RWPE2 (cell line): Measurements from ENCODE around the gene C17orf114.

Experiments used
- ATAC-seq: fragments of 200-7000 bp; cut with Tn5 transposase; 3 replicates; pipeline ENCODE4 v1.9.1; 2021; ENCODE audit warnings: low read depth
- DNase-seq: peaks from one replicate; pipeline ENCODE4 v3.0.0-alpha.2; 2020; ENCODE audit warnings: low spot score
- H3K27ac ChIP-seq: fragments of 450-650 bp; 2 replicates; pipeline ENCODE4 v1.5.1; 2017; ENCODE audit warnings: mild to moderate bottlenecking; ENCODE audit not compliant: poor library complexity, severe bottlenecking
- H3K27me3 ChIP-seq: fragments of 250-450 bp; sonication (Bioruptor Pico); 2 replicates; pipeline ENCODE4 v1.5.1; 2021; ENCODE audit warnings: mild to moderate bottlenecking, moderate library complexity; ENCODE audit not compliant: insufficient read depth, poor library complexity, severe bottlenecking
- H3K36me3 ChIP-seq: fragments of 250-450 bp; sonication (Bioruptor Pico); 2 replicates; pipeline ENCODE4 v1.5.1; 2020; ENCODE audit warnings: low read depth, mild to moderate bottlenecking, moderate library complexity
- H3K4me1 ChIP-seq: fragments of 250-450 bp; sonication (Bioruptor Pico); 2 replicates; pipeline ENCODE4 v1.5.1; 2021; ENCODE audit warnings: mild to moderate bottlenecking, moderate library complexity; ENCODE audit not compliant: insufficient read depth, poor library complexity, severe bottlenecking
- H3K4me3 ChIP-seq: fragments of 250-450 bp; sonication (Bioruptor Pico); 2 replicates; pipeline ENCODE4 v1.5.1; 2021; ENCODE audit warnings: mild to moderate bottlenecking, moderate library complexity; ENCODE audit not compliant: severe bottlenecking
- H3K9me3 ChIP-seq: fragments of 250-450 bp; sonication (Bioruptor Pico); 2 replicates; pipeline ENCODE4 v1.5.1; 2021; ENCODE audit warnings: mild to moderate bottlenecking, moderate library complexity; ENCODE audit not compliant: severe bottlenecking
- TF ChIP-seq, protein P1 (sequence below): fragments of 450-650 bp; IDR thresholded peaks from one replicate; pipeline ENCODE4 v1.5.1; 2017; ENCODE audit warnings: mild to moderate bottlenecking, moderate library complexity; ENCODE audit not compliant: poor library complexity, severe bottlenecking

The C17orf114 gene

GRCh38 chr17:4785311-4786105, 16.6 kb downstream of the C17orf114 start:
- ATAC-seq: no peak
- H3K27me3 ChIP-seq: no peaks in the 10 kb centered on the region
- H3K27ac ChIP-seq: no peak overlapping the region
- no peak overlapping the region for H3K4me3 ChIP-seq
- no peak for DNase-seq
- H3K36me3 ChIP-seq: no peaks in the 10 kb centered on the region
- peaks cover 7% of the 10 kb centered on the region for H3K4me1 ChIP-seq
- TF ChIP-seq, protein P1, sequence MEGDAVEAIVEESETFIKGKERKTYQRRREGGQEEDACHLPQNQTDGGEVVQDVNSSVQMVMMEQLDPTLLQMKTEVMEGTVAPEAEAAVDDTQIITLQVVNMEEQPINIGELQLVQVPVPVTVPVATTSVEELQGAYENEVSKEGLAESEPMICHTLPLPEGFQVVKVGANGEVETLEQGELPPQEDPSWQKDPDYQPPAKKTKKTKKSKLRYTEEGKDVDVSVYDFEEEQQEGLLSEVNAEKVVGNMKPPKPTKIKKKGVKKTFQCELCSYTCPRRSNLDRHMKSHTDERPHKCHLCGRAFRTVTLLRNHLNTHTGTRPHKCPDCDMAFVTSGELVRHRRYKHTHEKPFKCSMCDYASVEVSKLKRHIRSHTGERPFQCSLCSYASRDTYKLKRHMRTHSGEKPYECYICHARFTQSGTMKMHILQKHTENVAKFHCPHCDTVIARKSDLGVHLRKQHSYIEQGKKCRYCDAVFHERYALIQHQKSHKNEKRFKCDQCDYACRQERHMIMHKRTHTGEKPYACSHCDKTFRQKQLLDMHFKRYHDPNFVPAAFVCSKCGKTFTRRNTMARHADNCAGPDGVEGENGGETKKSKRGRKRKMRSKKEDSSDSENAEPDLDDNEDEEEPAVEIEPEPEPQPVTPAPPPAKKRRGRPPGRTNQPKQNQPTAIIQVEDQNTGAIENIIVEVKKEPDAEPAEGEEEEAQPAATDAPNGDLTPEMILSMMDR: no peak
- no peaks in the 10 kb centered on the region for H3K9me3 ChIP-seq

- TF ChIP-seq, protein P1: no peak
- H3K27ac ChIP-seq: no peak overlapping the region
- DNase-seq: no peak
- H3K4me3 ChIP-seq: no peak overlapping the region
- H3K36me3 ChIP-seq: no peaks in the 10 kb centered on the region
- peaks cover 2% of the 10 kb centered on the region for H3K4me1 ChIP-seq
- ATAC-seq: no peak
- no peaks in the 10 kb centered on the region for H3K9me3 ChIP-seq
- H3K27me3 ChIP-seq: no peaks in the 10 kb centered on the region
Observed at GRCh38 chr17:4782652-4783051, 19.5 kb downstream of the C17orf114 start.

- H3K4me1 ChIP-seq: no peaks in the 10 kb centered on the region
- TF ChIP-seq, protein P1: no peak
- ATAC-seq (no peak), DNase-seq (no peak)
- no peak overlapping the region for H3K27ac ChIP-seq
- H3K27me3 ChIP-seq: no peaks in the 10 kb centered on the region
- H3K4me3 ChIP-seq: no peak overlapping the region
- no peaks in the 10 kb centered on the region for H3K9me3 ChIP-seq
- H3K36me3 ChIP-seq: no peaks in the 10 kb centered on the region
Observed at GRCh38 chr17:4780325-4780955, 21.7 kb downstream of the C17orf114 start.

- ATAC-seq (no peak; the same call in 2 of the 3 replicates), DNase-seq (no peak)
- Histone ChIP-seq H3K36me3 (no peaks in the 10 kb centered on the region), H3K4me1 (no peaks in the 10 kb centered on the region), H3K27me3 (no peaks in the 10 kb centered on the region), H3K4me3 (no peak overlapping the region), H3K27ac (no peak overlapping the region), H3K9me3 (no peaks in the 10 kb centered on the region)
- TF ChIP-seq, protein P1: no peak
Observed at GRCh38 chr17:4777969-4778760, 24.0 kb downstream of the C17orf114 start.
